ENCODE measurements around the gene GYPC.

- TF ChIP-seq SNAI2 (CRISPR knock-in tag; IDR thresholded peaks at IDR 0.05) (no peak), ZNF70 (CRISPR knock-in tag; IDR thresholded peaks at IDR 0.05) (no peak), CSRNP3 (CRISPR knock-in tag; IDR thresholded peaks at IDR 0.05) (no peak), RARB (CRISPR knock-in tag; IDR thresholded peaks at IDR 0.05) (no peak), ZFP3 (CRISPR knock-in tag; IDR thresholded peaks at IDR 0.05) (no peak), TSHZ2 (CRISPR knock-in tag; IDR thresholded peaks at IDR 0.05) (no peak), ZNF565 (CRISPR knock-in tag; conservative IDR thresholded peaks at IDR 0.05; ENCODE audit: low read depth) (no peak), CREB5 (CRISPR knock-in tag; IDR thresholded peaks at IDR 0.05; ENCODE audit: low read depth) (no peak), ZFP30 (CRISPR knock-in tag; IDR thresholded peaks at IDR 0.05) (no peak), CSDC2 (CRISPR knock-in tag; IDR thresholded peaks at IDR 0.05) (no peak)
Observed at GRCh38 chr2:126704434-126705160, 48.6 kb downstream of the GYPC start.

Data from SK-N-SH treated with all-trans-retinoic acid at 6 μM for 48 hours (cell line).